ENCODE data around the gene GRAMD1B. TPM values are rescaled to one million over a fixed set of nuclear protein-coding genes. Genes with fewer than 3 reads are reported as not detected.

GRAMD1B gene
- total RNA-seq, 4 donors from 2014 or later = 2.1 to 7.8 (median 3.2) TPM

DNA sequence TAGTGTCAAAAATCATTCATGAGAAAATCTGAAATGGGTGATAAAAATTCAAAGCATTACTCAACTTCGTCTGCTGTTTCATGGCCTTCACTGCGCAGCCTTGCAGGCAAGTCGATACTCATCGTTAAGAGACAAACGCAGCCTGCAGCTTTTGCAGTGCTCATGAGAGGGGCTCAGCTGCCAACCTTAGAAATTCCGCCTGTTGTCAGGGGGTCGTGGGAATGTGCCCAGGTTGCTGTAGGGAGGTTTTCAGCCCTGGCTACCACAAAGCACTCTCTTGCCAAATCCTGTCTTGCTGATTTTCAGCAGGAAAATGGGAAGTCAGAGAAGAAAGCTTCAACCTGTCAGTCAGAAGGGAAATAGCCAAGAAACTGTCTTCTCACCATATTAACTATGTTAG, 25.4 kb upstream of the GRAMD1B start:
- in situ Hi-C loops (cut with MboI; ENCODE audit: low sequenced_read_pairs in 4 of 4) = loop anchor here (5.0 kb wide), 2 partner anchors 73 to 102 kb away; no protein-coding TSS in a partner anchor
- no peak for DNase-seq
- no peaks in the 10 kb centered on the region for H3K27me3 ChIP-seq
- H3K4me3 ChIP-seq = no peak overlapping the region
- H3K27ac ChIP-seq = no peak overlapping the region
- H3K4me1 ChIP-seq = peaks cover 5 to 12% of the 10 kb centered on the region in 2 donors
- H3K36me3 ChIP-seq = no peaks in the 10 kb centered on the region
- no peak for ATAC-seq
- TF ChIP-seq, protein P1, sequence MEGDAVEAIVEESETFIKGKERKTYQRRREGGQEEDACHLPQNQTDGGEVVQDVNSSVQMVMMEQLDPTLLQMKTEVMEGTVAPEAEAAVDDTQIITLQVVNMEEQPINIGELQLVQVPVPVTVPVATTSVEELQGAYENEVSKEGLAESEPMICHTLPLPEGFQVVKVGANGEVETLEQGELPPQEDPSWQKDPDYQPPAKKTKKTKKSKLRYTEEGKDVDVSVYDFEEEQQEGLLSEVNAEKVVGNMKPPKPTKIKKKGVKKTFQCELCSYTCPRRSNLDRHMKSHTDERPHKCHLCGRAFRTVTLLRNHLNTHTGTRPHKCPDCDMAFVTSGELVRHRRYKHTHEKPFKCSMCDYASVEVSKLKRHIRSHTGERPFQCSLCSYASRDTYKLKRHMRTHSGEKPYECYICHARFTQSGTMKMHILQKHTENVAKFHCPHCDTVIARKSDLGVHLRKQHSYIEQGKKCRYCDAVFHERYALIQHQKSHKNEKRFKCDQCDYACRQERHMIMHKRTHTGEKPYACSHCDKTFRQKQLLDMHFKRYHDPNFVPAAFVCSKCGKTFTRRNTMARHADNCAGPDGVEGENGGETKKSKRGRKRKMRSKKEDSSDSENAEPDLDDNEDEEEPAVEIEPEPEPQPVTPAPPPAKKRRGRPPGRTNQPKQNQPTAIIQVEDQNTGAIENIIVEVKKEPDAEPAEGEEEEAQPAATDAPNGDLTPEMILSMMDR (IDR thresholded peaks at IDR 0.05 in 4 of 5, conservative IDR thresholded peaks at IDR 0.05 in 1 of 5) = no peak
- no peak for TF ChIP-seq POLR2A (IDR thresholded peaks at IDR 0.05)
- no peaks in the 10 kb centered on the region for H3K9me3 ChIP-seq
- intact Hi-C loops (cut with DNase I; ENCODE audit: low total_unique reads) = no loop called here

DNA sequence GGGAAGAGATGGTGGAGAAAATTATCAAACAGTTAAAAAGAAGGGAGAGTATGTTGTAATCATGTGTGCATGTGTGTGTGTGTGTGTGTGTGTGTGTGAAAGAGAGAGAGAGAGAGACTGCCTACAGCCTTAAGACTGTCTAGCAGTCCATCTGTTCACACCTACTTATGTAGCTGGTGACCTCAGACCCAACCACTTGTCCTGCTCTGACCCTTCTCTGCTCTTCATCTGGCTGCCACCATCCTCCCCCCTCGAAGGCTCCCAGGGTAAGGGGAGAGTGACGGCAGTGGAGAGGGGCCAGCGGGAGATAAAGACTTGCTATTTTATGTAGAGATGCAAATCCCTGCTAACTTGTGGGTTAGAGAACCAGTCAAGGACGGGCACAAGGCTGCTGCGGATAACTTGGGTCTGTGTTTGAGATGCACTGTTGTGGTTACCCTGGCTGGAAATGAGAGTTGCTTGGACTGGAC, 24.9 kb upstream of the GRAMD1B start:
- intact Hi-C loops (cut with DNase I; ENCODE audit: low total_unique reads) (no loop called here), in situ Hi-C loops (cut with MboI; ENCODE audit: low sequenced_read_pairs in 4 of 4) (loop anchor here (5.0 kb wide), 2 partner anchors 72 to 103 kb away; no protein-coding TSS in a partner anchor)
- Histone ChIP-seq H3K4me1 (peaks cover 5 to 12% of the 10 kb centered on the region in 2 donors), H3K9me3 (no peaks in the 10 kb centered on the region), H3K27ac (no peak overlapping the region), H3K36me3 (no peaks in the 10 kb centered on the region), H3K27me3 (no peaks in the 10 kb centered on the region), H3K4me3 (no peak overlapping the region)
- TF ChIP-seq POLR2A (IDR thresholded peaks at IDR 0.05) = no peak
- TF ChIP-seq, protein P1 (IDR thresholded peaks at IDR 0.05 in 4 of 5, conservative IDR thresholded peaks at IDR 0.05 in 1 of 5) = no peak
- ATAC-seq (peak; percentile 60 to 76), DNase-seq (no peak)

DNA sequence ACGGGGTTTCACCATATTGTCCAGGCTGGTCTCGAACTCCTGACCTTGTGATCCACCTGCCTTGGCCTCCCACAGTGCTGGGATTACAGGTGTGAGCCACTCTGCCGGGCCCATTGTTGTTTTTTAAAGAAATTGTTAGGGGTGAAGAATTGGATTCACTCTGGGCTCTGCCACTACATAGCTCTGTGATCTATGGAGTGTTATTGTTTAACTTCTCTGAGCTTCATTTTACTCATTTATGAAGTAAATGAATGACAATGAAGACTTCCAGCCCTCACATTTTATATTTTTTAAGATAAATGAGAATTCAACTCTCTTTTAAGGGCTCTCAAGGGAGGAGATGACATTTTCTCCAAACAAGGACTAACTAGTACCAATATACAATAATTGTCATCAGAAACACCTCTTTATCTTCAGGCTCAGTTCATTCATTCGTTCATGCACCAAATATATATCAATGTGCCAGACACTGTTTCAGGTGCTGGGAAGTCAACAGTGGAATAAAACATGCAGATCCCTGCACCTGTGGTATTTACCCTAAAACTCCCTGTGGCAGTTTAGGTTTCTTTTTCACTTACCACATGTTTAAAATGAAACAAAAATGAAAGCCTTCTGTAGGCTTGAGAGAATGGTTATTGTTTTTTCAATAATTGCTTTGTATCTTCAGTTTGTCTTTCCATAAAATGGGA, 23.5 kb upstream of the GRAMD1B start:
- Histone ChIP-seq H3K36me3 (no peaks in the 10 kb centered on the region), H3K4me1 (peaks cover 5 to 12% of the 10 kb centered on the region in 2 donors), H3K4me3 (no peak overlapping the region), H3K27ac (no peak overlapping the region), H3K9me3 (no peaks in the 10 kb centered on the region), H3K27me3 (no peaks in the 10 kb centered on the region)
- ATAC-seq (no peak), DNase-seq (no peak)
- in situ Hi-C loops (cut with MboI; ENCODE audit: low sequenced_read_pairs in 4 of 4) = loop anchor here (5.0 kb wide), 2 partner anchors 71 to 104 kb away; no protein-coding TSS in a partner anchor
- intact Hi-C loops (cut with DNase I; ENCODE audit: low total_unique reads) = loop anchor here (1.0 kb wide), 2 partner anchors 72 to 105 kb away; no protein-coding TSS in a partner anchor
- TF ChIP-seq, protein P1 (IDR thresholded peaks at IDR 0.05 in 4 of 5, conservative IDR thresholded peaks at IDR 0.05 in 1 of 5) = no peak
- TF ChIP-seq POLR2A (IDR thresholded peaks at IDR 0.05) = no peak

DNA sequence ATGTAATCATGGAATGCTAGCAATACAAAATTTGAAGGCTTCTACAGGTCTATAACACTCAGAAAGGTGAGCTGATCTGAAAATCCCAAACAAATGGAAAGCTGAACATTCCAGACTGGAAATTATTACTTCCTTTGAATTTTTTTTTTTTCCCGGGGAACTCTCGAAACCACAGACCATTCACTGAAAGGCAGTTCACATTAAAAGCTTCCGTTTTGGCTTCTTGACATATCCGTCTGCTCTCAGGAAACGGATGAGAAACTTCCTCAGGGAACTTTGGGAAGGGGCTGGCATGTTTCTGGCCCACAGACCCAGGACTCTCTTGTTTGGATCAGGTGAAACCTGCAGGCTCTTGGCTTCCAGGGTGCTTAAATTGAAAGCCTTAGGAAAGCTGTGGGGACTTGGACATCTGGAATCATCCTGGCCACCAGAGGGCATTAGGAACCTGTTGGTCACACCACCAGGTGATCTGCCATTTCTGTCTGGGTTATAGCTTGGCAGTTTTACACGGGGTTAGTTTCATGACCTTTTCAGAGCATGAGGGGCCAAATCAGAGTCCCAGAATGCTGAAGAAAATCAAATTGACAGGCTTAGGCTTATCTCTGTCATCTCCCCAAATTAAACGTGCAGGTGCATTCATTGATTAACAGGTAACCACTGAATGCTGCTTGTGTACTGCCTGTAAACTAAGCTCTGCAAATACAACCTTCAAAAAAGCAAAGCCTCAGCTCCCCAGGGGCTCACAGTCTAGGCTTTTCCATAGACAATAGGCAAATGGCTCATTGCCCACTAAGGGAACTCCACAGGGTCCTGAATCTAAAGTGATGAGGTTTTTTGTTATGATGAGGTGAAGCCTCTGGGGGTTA, 22.7 kb upstream of the GRAMD1B start:
- TF ChIP-seq, protein P1 (IDR thresholded peaks at IDR 0.05 in 4 of 5, conservative IDR thresholded peaks at IDR 0.05 in 1 of 5) = peak; percentile 47 to 77 (median 74)
- TF ChIP-seq POLR2A (IDR thresholded peaks at IDR 0.05) = no peak
- Histone ChIP-seq H3K9me3 (no peaks in the 10 kb centered on the region), H3K4me3 (peak overlapping the region in 1 of 4 donors; percentile 23), H3K27ac (no peak overlapping the region), H3K4me1 (peaks cover 5 to 12% of the 10 kb centered on the region in 2 donors), H3K36me3 (no peaks in the 10 kb centered on the region), H3K27me3 (no peaks in the 10 kb centered on the region)
- intact Hi-C loops (cut with DNase I; ENCODE audit: low total_unique reads) (loop anchor here (1.0 kb wide), 2 partner anchors 71 to 106 kb away; no protein-coding TSS in a partner anchor), in situ Hi-C loops (cut with MboI; ENCODE audit: low sequenced_read_pairs in 4 of 4) (loop anchor here (5.0 kb wide), 2 partner anchors 70 to 105 kb away; no protein-coding TSS in a partner anchor)
- peak; percentile 60 for DNase-seq
- ATAC-seq = peak; percentile 74 to 89

Data from gastrocnemius medialis (tissue), 4 donors.